ENCODE data around the gene AHNAK. TPM values are rescaled to one million over a fixed set of nuclear protein-coding genes. Genes with fewer than 3 reads are reported as not detected.

The AHNAK gene
- total RNA-seq, 1 experiment from 2014 or later: 73.0 TPM

DNA sequence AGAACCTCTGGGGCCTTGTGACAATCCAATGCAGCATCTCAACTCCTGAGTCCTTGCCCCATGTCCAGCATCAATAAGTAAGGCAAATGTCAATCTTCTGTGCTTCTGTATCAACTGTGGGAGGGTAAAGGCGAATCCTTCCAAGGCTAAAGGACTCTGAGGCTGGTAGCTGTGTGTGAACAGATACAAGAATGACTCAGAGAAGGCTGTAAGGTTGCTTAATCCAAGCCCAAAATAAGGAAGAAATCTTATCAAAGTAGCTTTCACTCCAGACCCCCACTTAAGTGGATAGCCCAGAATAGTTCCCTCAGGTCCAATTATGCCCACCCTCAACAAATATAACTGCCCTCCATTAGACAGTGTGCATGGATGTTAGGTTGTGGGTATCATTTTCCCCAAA is 155.9 kb downstream of the AHNAK start:
- intact Hi-C loops (cut with micrococcal nuclease; ENCODE audit: unreplicated experiment): loop anchor here (10.0 kb wide), 2 partner anchors 154 to 634 kb away; partner anchors contain the start of gene AHNAK
- no peaks in the 10 kb centered on the region for H3K36me3 ChIP-seq (ENCODE audit: insufficient read depth, low read length, poor library complexity, severe bottlenecking)
- H3K4me3 ChIP-seq (ENCODE audit: low read depth, low read length, poor library complexity, severe bottlenecking): no peak overlapping the region
- TF ChIP-seq, protein P1, sequence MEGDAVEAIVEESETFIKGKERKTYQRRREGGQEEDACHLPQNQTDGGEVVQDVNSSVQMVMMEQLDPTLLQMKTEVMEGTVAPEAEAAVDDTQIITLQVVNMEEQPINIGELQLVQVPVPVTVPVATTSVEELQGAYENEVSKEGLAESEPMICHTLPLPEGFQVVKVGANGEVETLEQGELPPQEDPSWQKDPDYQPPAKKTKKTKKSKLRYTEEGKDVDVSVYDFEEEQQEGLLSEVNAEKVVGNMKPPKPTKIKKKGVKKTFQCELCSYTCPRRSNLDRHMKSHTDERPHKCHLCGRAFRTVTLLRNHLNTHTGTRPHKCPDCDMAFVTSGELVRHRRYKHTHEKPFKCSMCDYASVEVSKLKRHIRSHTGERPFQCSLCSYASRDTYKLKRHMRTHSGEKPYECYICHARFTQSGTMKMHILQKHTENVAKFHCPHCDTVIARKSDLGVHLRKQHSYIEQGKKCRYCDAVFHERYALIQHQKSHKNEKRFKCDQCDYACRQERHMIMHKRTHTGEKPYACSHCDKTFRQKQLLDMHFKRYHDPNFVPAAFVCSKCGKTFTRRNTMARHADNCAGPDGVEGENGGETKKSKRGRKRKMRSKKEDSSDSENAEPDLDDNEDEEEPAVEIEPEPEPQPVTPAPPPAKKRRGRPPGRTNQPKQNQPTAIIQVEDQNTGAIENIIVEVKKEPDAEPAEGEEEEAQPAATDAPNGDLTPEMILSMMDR (conservative IDR thresholded peaks at IDR 0.05; ENCODE audit: low read depth, low read length): no peak
- TF ChIP-seq EZH2 (IDR thresholded peaks at IDR 0.05; ENCODE audit: borderline replicate concordance, low read depth, low read length, poor library complexity, severe bottlenecking): no peak
- H3K27ac ChIP-seq (ENCODE audit: low read depth, low read length, poor library complexity, severe bottlenecking): no peak overlapping the region
- POLR2A ChIA-PET (ENCODE audit: low non-redundant PET): no interaction called here
- no TSS peak for BruUV-seq (replicated peaks)
- no peak for DNase-seq (ENCODE audit: low spot score)
- no peaks in the 10 kb centered on the region for H3K4me1 ChIP-seq (ENCODE audit: insufficient read depth, low read length, poor library complexity, severe bottlenecking)
- H3K9me3 ChIP-seq (ENCODE audit: low read depth, low read length, poor library complexity, severe bottlenecking): no peaks in the 10 kb centered on the region
- H3K27me3 ChIP-seq (replicated peaks; ENCODE audit: insufficient read depth, low read depth, low read length, poor library complexity): no peaks in the 10 kb centered on the region
- CTCF ChIA-PET: no interaction called here

DNA sequence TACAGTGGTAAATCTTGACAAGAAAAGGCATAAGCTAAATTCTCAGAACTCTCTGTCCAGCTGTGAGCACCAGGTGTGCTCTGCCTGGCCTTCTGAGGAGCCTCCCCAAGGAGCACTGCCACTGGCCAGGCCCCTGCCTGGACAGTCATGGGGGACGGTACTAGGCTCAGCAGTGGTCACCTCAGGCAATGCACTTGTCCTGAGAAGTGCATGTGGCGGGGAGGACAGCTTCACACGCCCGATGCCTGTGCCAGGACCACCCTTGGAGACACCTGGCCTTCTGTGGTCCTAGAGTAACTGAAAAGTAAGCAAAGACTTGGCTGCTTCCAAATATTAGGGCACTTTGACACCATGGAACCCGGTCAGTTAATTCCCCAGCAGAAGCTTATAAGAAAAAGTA is 156.4 kb downstream of the AHNAK start:
- POLR2A ChIA-PET (ENCODE audit: low non-redundant PET): no interaction called here
- DNase-seq (ENCODE audit: low spot score): no peak
- Histone ChIP-seq H3K27me3 (replicated peaks; ENCODE audit: insufficient read depth, low read depth, low read length, poor library complexity) (no peaks in the 10 kb centered on the region), H3K4me3 (ENCODE audit: low read depth, low read length, poor library complexity, severe bottlenecking) (no peak overlapping the region), H3K4me1 (ENCODE audit: insufficient read depth, low read length, poor library complexity, severe bottlenecking) (no peaks in the 10 kb centered on the region), H3K36me3 (ENCODE audit: insufficient read depth, low read length, poor library complexity, severe bottlenecking) (no peaks in the 10 kb centered on the region), H3K9me3 (ENCODE audit: low read depth, low read length, poor library complexity, severe bottlenecking) (no peaks in the 10 kb centered on the region), H3K27ac (ENCODE audit: low read depth, low read length, poor library complexity, severe bottlenecking) (no peak overlapping the region)
- intact Hi-C loops (cut with micrococcal nuclease; ENCODE audit: unreplicated experiment): loop anchor here (10.0 kb wide), 2 partner anchors 155 to 635 kb away; partner anchors contain the start of gene AHNAK
- no TSS peak for BruUV-seq (replicated peaks)
- TF ChIP-seq EZH2 (IDR thresholded peaks at IDR 0.05; ENCODE audit: borderline replicate concordance, low read depth, low read length, poor library complexity, severe bottlenecking): no peak
- TF ChIP-seq, protein P1 (conservative IDR thresholded peaks at IDR 0.05; ENCODE audit: low read depth, low read length): no peak
- CTCF ChIA-PET: no interaction called here

DNA sequence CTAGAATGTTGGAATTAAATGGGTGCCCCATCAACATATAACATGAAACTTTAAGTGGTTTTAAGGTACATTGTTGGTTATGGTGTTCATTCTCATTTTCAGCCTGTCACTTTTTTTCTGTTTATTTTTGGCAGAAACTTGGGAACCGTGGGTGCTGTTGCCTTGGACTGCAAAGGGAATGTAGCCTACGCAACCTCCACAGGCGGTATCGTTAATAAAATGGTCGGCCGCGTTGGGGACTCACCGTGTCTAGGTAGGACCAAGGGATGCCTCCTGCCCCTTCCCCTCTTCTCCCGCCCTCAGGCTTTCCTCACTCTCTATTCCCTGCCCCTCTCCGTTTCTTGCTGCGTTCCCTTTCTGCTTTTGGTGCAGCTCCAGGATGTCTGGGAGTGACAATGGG is 157.6 kb downstream of the AHNAK start:
- intact Hi-C loops (cut with micrococcal nuclease; ENCODE audit: unreplicated experiment): no loop called here
- Histone ChIP-seq H3K4me3 (ENCODE audit: low read depth, low read length, poor library complexity, severe bottlenecking) (no peak overlapping the region), H3K27ac (ENCODE audit: low read depth, low read length, poor library complexity, severe bottlenecking) (no peak overlapping the region), H3K4me1 (ENCODE audit: insufficient read depth, low read length, poor library complexity, severe bottlenecking) (no peaks in the 10 kb centered on the region), H3K36me3 (ENCODE audit: insufficient read depth, low read length, poor library complexity, severe bottlenecking) (no peaks in the 10 kb centered on the region), H3K27me3 (replicated peaks; ENCODE audit: insufficient read depth, low read depth, low read length, poor library complexity) (no peaks in the 10 kb centered on the region), H3K9me3 (ENCODE audit: low read depth, low read length, poor library complexity, severe bottlenecking) (no peaks in the 10 kb centered on the region)
- no peak for DNase-seq (ENCODE audit: low spot score)
- BruUV-seq (replicated peaks): no TSS peak
- POLR2A ChIA-PET (ENCODE audit: low non-redundant PET): no interaction called here
- CTCF ChIA-PET: no interaction called here
- no peak for TF ChIP-seq EZH2 (IDR thresholded peaks at IDR 0.05; ENCODE audit: borderline replicate concordance, low read depth, low read length, poor library complexity, severe bottlenecking)
- TF ChIP-seq, protein P1 (conservative IDR thresholded peaks at IDR 0.05; ENCODE audit: low read depth, low read length): no peak

Measured in A673 (cell line).